DOHH2 (cell line): ENCODE measurements around the gene APBB1.

Experiments used
- H3F3A ChIP-seq: fragments of 200-600 bp; sonication (generic), shearing (Covaris generic); 2 replicates; pipeline ENCODE4 v1.6.0; 2016; ENCODE audit warnings: antibody characterized with exemption, mild to moderate bottlenecking; ENCODE audit not compliant: control insufficient read depth, insufficient read depth
- H3K27ac ChIP-seq: fragments of 200-600 bp; sonication (generic); 2 replicates; pipeline ENCODE4 v1.5.1; 2014; ENCODE audit warnings: low read depth, mild to moderate bottlenecking, low read length, moderate library complexity
- H3K27me3 ChIP-seq: fragments of 200-600 bp; sonication (generic); 2 replicates; pipeline ENCODE4 v1.6.1; 2014; ENCODE audit warnings: mild to moderate bottlenecking, low read length, mixed read lengths; ENCODE audit not compliant: control insufficient read depth
- H3K36me3 ChIP-seq: fragments of 200-600 bp; sonication (generic); 2 replicates; pipeline ENCODE4 v1.6.1; 2014; ENCODE audit warnings: mild to moderate bottlenecking, low read length, moderate library complexity, mixed read lengths; ENCODE audit not compliant: control insufficient read depth
- H3K4me1 ChIP-seq: fragments of 200-600 bp; sonication (generic); 2 replicates; pipeline ENCODE4 v1.6.1; 2014; ENCODE audit warnings: mild to moderate bottlenecking, low read length, mixed read lengths; ENCODE audit not compliant: control insufficient read depth
- H3K4me2 ChIP-seq: fragments of 200-600 bp; sonication (generic); 2 replicates; pipeline ENCODE4 v1.6.0; 2014; ENCODE audit warnings: mild to moderate bottlenecking, low read length, moderate library complexity
- H3K4me3 ChIP-seq: fragments of 200-600 bp; sonication (generic); 2 replicates; pipeline ENCODE4 v1.5.1; 2014; ENCODE audit warnings: mild to moderate bottlenecking, low read length, mixed read lengths
- H3K79me2 ChIP-seq: fragments of 200-600 bp; sonication (generic); 2 replicates; pipeline ENCODE4 v1.6.1; 2014; ENCODE audit warnings: mild to moderate bottlenecking, low read length, mixed read lengths; ENCODE audit not compliant: control insufficient read depth
- H3K9me2 ChIP-seq: fragments of 200-600 bp; sonication (generic); replicated peaks from 2 replicates; pipeline ENCODE4 v1.6.1; 2014; ENCODE audit warnings: mild to moderate bottlenecking, low read length, mixed read lengths; ENCODE audit not compliant: control insufficient read depth
- H3K9me3 ChIP-seq: fragments of 200-600 bp; sonication (generic); 2 replicates; pipeline ENCODE4 v1.6.1; 2014; ENCODE audit warnings: antibody characterized with exemption, low read length, mixed read lengths; ENCODE audit not compliant: control insufficient read depth, insufficient read depth
- H4K20me1 ChIP-seq: fragments of 200-600 bp; sonication (generic); 2 replicates; pipeline ENCODE4 v1.6.0; 2014; ENCODE audit warnings: low read depth, mild to moderate bottlenecking, antibody characterized with exemption, low read length, moderate library complexity; ENCODE audit not compliant: control insufficient read depth, insufficient read depth
- EZH2phosphoT487 ChIP-seq: fragments of 200-600 bp; sonication (generic); IDR thresholded peaks from 2 replicates; pipeline ENCODE4 v1.6.1; 2017; ENCODE audit warnings: borderline replicate concordance, mild to moderate bottlenecking, antibody characterized with exemption, low read length, moderate library complexity, mixed read lengths
- TF ChIP-seq, protein P1 (sequence below): fragments of 200-600 bp; sonication (generic); IDR thresholded peaks from one replicate; pipeline ENCODE4 v1.5.1; 2014; ENCODE audit warnings: antibody characterized with exemption, mild to moderate bottlenecking, low read depth, low read length; ENCODE audit not compliant: poor library complexity, severe bottlenecking

Gene APBB1

DNA sequence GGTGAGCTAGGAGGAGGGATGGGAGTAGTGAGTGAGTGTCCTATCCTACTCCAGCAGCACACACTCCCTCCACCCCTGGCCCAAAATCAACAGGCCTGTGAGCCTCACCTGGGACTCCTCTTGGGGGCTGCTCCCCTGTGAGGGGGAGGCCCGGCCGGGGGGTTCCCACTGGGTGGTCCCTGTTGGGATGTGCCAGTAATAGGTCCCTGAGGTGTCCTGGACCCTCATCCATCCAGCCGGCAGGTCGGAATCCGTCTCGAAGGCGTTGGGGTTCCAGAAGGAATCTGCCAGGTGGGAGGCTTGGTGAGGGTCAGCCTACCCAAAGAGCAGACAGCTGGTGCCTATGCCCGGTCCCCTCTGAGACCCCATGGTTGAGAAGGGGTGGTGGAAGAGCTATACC is 15.4 kb downstream of the APBB1 start:
- Histone ChIP-seq H3K4me1 (peaks cover 36% of the 10 kb centered on the region), H3K4me2 (peak overlapping the region; percentile 93), H3K27ac (peak overlapping the region; percentile 84), H3K9me2 (no peaks in the 10 kb centered on the region), H3K79me2 (no peaks in the 10 kb centered on the region), H3K36me3 (no peaks in the 10 kb centered on the region), H3K4me3 (peak overlapping the region; percentile 70), H3K27me3 (no peaks in the 10 kb centered on the region), H3F3A (no peaks in the 10 kb centered on the region), H3K9me3 (no peaks in the 10 kb centered on the region), H4K20me1 (no peaks in the 10 kb centered on the region; the same call in 1 of the 2 replicates)
- TF ChIP-seq, protein P1, sequence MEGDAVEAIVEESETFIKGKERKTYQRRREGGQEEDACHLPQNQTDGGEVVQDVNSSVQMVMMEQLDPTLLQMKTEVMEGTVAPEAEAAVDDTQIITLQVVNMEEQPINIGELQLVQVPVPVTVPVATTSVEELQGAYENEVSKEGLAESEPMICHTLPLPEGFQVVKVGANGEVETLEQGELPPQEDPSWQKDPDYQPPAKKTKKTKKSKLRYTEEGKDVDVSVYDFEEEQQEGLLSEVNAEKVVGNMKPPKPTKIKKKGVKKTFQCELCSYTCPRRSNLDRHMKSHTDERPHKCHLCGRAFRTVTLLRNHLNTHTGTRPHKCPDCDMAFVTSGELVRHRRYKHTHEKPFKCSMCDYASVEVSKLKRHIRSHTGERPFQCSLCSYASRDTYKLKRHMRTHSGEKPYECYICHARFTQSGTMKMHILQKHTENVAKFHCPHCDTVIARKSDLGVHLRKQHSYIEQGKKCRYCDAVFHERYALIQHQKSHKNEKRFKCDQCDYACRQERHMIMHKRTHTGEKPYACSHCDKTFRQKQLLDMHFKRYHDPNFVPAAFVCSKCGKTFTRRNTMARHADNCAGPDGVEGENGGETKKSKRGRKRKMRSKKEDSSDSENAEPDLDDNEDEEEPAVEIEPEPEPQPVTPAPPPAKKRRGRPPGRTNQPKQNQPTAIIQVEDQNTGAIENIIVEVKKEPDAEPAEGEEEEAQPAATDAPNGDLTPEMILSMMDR = no peak
- no peak for TF ChIP-seq EZH2phosphoT487

DNA sequence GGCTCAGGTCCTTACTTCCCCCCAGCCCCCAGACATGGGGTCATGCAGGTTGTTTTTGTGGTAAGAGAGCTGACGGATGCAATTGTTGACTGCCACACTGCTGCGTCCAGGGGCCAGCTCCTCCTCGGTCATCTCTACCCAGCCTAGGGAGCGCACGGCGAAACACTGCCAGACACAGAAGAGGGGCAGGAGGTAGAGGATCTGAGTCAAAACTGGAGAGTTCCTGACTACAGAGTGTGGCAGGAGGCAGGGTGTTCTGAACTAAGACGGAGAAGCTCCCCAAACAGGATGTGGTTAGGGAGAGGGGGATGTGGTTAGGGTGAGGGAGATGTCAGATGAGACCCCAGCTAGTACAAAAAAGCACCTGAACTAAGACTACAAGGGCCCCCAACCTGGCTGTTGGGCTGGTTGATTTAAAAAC is 16.3 kb downstream of the APBB1 start:
- TF ChIP-seq, protein P1 = no peak
- no peak for TF ChIP-seq EZH2phosphoT487

DNA sequence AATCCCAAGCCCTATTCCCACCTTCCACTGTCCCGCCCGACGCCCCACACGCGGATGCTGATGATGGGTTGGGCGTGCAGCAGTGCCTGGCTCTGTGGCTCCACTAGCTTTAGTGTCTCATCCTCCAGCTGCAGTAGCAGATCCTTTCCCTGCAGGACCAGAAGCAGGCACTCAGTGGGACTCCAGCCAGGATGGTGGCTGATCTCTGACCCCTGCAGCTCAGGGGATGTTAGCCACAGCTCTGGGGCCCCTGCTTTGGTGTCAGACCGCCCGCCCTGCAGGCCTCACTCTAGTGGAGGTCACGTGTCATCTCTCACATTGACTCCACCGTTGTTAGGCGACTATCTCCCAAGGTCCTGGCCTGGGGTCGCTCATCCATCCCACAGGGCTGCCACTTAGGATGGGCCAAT is 16.8 kb downstream of the APBB1 start:
- H3F3A ChIP-seq = no peaks in the 10 kb centered on the region
- H3K9me3 ChIP-seq = no peaks in the 10 kb centered on the region
- peak overlapping the region; percentile 93 for H3K4me2 ChIP-seq
- TF ChIP-seq EZH2phosphoT487 = no peak
- TF ChIP-seq, protein P1 = no peak
- no peaks in the 10 kb centered on the region for H3K79me2 ChIP-seq
- H3K27me3 ChIP-seq = no peaks in the 10 kb centered on the region
- H4K20me1 ChIP-seq = no peaks in the 10 kb centered on the region; the same call in 1 of the 2 replicates
- H3K4me1 ChIP-seq = peaks cover 36% of the 10 kb centered on the region
- H3K9me2 ChIP-seq = no peaks in the 10 kb centered on the region
- peak overlapping the region; percentile 70 for H3K4me3 ChIP-seq
- no peaks in the 10 kb centered on the region for H3K36me3 ChIP-seq
- peak overlapping the region; percentile 84 for H3K27ac ChIP-seq

More for the DNA sequence above, 16.3 kb downstream of the APBB1 start:
- peaks cover 36% of the 10 kb centered on the region for H3K4me1 ChIP-seq
- H3K4me3 ChIP-seq = peak overlapping the region; percentile 70
- no peaks in the 10 kb centered on the region for H3K27me3 ChIP-seq
- H3K9me2 ChIP-seq = no peaks in the 10 kb centered on the region
- no peaks in the 10 kb centered on the region for H3K79me2 ChIP-seq
- H3K4me2 ChIP-seq = peak overlapping the region; percentile 93
- no peaks in the 10 kb centered on the region for H3F3A ChIP-seq
- peak overlapping the region; percentile 84 for H3K27ac ChIP-seq
- H3K36me3 ChIP-seq = no peaks in the 10 kb centered on the region
- H4K20me1 ChIP-seq = no peaks in the 10 kb centered on the region; the same call in 1 of the 2 replicates
- no peaks in the 10 kb centered on the region for H3K9me3 ChIP-seq
